IMR-90 (cell line): ENCODE measurements around the gene RPTOR. TPM values are rescaled to one million over a fixed set of nuclear protein-coding genes. Genes with fewer than 3 reads are reported as not detected.
A peak's percentile ranks its signal among the peaks of the same experiment; 100 is the strongest.

Experiments used
- ATAC-seq: fragments of 200-7000 bp; cut with Tn5 transposase; 2 replicates; pipeline ENCODE4 v1.9.1; 2020; ENCODE audit warnings: low read depth, mild to moderate bottlenecking, moderate library complexity
- BruUV-seq: library from RNA; stranded (reverse); fragments of 400-500 nt; replicated peaks from 2 replicates; lab custom pipeline; 2021; lab: Mats Ljungman, UMichigan
- CTCF ChIA-PET: fragments of 300-600 bp; formaldehyde crosslinking; extraction: SDS; loops from one replicate; lab custom pipeline; 2021; ENCODE audit warnings: antibody characterized with exemption; lab: Yijun Ruan, JAX
- POLR2A ChIA-PET: fragments of 300-600 bp; sonication (Branson Sonifier 250); formaldehyde crosslinking; loops from one replicate; lab custom pipeline; 2022; ENCODE audit warnings: antibody characterized with exemption; ENCODE audit not compliant: unreplicated experiment; lab: Charles Lee
- DNase-seq: peaks from one replicate; pipeline ENCODE4 v3.0.0; 2013
- H2AFZ ChIP-seq: replicated peaks from 2 replicates; pipeline ENCODE3; 2013; ENCODE audit warnings: low read length, mild to moderate bottlenecking; ENCODE audit not compliant: poor library complexity
- H2AK5ac ChIP-seq: 2 replicates; pipeline ENCODE4 v1.6.1; 2013; ENCODE audit warnings: low read depth, low read length, inconsistent platforms
- H2AK9ac ChIP-seq: replicated peaks from 2 replicates; pipeline ENCODE3; 2013; ENCODE audit warnings: mild to moderate bottlenecking, low read depth, low read length, moderate library complexity; ENCODE audit not compliant: poor library complexity
- H2BK120ac ChIP-seq: 2 replicates; pipeline ENCODE4 v1.6.1; 2013; ENCODE audit warnings: low read depth, low read length, inconsistent platforms
- H2BK15ac ChIP-seq: 3 replicates; pipeline ENCODE4 v1.6.1; 2013; ENCODE audit warnings: low read depth, low read length, inconsistent platforms
- H2BK20ac ChIP-seq: 2 replicates; pipeline ENCODE4 v1.6.1; 2013; ENCODE audit warnings: low read depth, mild to moderate bottlenecking, inconsistent platforms, low read length, moderate library complexity
- H2BK5ac ChIP-seq: 2 replicates; pipeline ENCODE4 v1.6.1; 2013; ENCODE audit warnings: mild to moderate bottlenecking, low read depth, low read length, inconsistent platforms; ENCODE audit not compliant: poor library complexity, severe bottlenecking
- H3K14ac ChIP-seq: replicated peaks from 2 replicates; pipeline ENCODE4 v1.6.1; 2013; ENCODE audit warnings: low read depth, low read length, inconsistent platforms
- H3K18ac ChIP-seq: 2 replicates; pipeline ENCODE4 v1.6.1; 2013; ENCODE audit warnings: low read depth, low read length, control low read depth
- H3K23ac ChIP-seq: 2 replicates; pipeline ENCODE4 v1.6.1; 2013; ENCODE audit warnings: low read depth, low read length, inconsistent platforms
- H3K27ac ChIP-seq: 2 replicates; pipeline ENCODE4 v1.5.1; 2013; ENCODE audit warnings: mild to moderate bottlenecking, control low read depth, low read length; ENCODE audit not compliant: insufficient read depth
- H3K27me3 ChIP-seq: 2 replicates; pipeline ENCODE4 v1.6.1; 2013; ENCODE audit warnings: low read length; ENCODE audit not compliant: control insufficient read depth, insufficient read depth
- H3K36me3 ChIP-seq: 2 replicates; pipeline ENCODE4 v1.6.1; 2013; ENCODE audit warnings: low read length, mixed read lengths; ENCODE audit not compliant: control insufficient read depth, insufficient read depth
- H3K4ac ChIP-seq: 2 replicates; pipeline ENCODE4 v1.6.1; 2013; ENCODE audit warnings: low read depth, low read length, inconsistent platforms
- H3K4me1 ChIP-seq: 2 replicates; pipeline ENCODE4 v1.6.1; 2013; ENCODE audit warnings: low read length, mixed read lengths; ENCODE audit not compliant: control insufficient read depth, insufficient read depth
- H3K4me2 ChIP-seq: 2 replicates; pipeline ENCODE4 v1.6.1; 2013; ENCODE audit warnings: low read depth, mild to moderate bottlenecking, control low read depth, low read length, moderate library complexity
- H3K4me3 ChIP-seq: 2 replicates; pipeline ENCODE4 v1.5.1; 2013; ENCODE audit warnings: low read depth, mild to moderate bottlenecking, control low read depth, low read length, moderate library complexity; ENCODE audit not compliant: insufficient read depth
- H3K56ac ChIP-seq: 2 replicates; pipeline ENCODE4 v1.6.1; 2013; ENCODE audit warnings: low read length, inconsistent platforms; ENCODE audit not compliant: insufficient read depth; ENCODE audit errors: extremely low read depth
- H3K79me1 ChIP-seq, 2 experiments: 2 replicates each; pipeline ENCODE4 v1.6.1; 2013; ENCODE audit warnings: low read length in 2 of 2, inconsistent platforms in 1 of 2, low read depth in 1 of 2
- H3K9ac ChIP-seq: 2 replicates; pipeline ENCODE4 v1.6.1; 2013; ENCODE audit warnings: low read depth, low read length, control low read depth
- H3K9me1 ChIP-seq: 2 replicates; pipeline ENCODE4 v1.6.1; 2013; ENCODE audit warnings: low read length, inconsistent platforms; ENCODE audit not compliant: insufficient read depth
- H3K9me3 ChIP-seq: 2 replicates; pipeline ENCODE4 v1.6.1; 2013; ENCODE audit warnings: low read length; ENCODE audit not compliant: control insufficient read depth, insufficient read depth
- H4K20me1 ChIP-seq: 2 replicates; pipeline ENCODE4 v1.6.1; 2013; ENCODE audit warnings: low read length, inconsistent platforms; ENCODE audit not compliant: insufficient read depth
- H4K5ac ChIP-seq: 2 replicates; pipeline ENCODE4 v1.6.1; 2013; ENCODE audit warnings: mild to moderate bottlenecking, low read depth, low read length, control low read depth
- H4K8ac ChIP-seq, 2 experiments: 2 replicates each; pipeline ENCODE4 v1.6.1; 2013; ENCODE audit warnings: low read depth in 2 of 2, low read length in 2 of 2, control low read depth in 1 of 2, inconsistent platforms in 1 of 2
- H4K91ac ChIP-seq: 2 replicates; pipeline ENCODE4 v1.6.1; 2013; ENCODE audit warnings: low read depth, low read length, inconsistent platforms; ENCODE audit not compliant: insufficient read depth
- BHLHE40 ChIP-seq: fragments of 150-350 bp; IDR thresholded peaks from 2 replicates; pipeline ENCODE4 v1.6.1; 2016; ENCODE audit warnings: mild to moderate bottlenecking, low read depth, low read length
- CHD1 ChIP-seq: IDR thresholded peaks from 2 replicates; pipeline ENCODE4 v1.6.1; 2012; ENCODE audit warnings: low read depth, low read length, improper control_type of control experiment
- FOS ChIP-seq: fragments of 150-350 bp; IDR thresholded peaks from 2 replicates; pipeline ENCODE4 v1.6.1; 2016; ENCODE audit warnings: low read depth, low read length
- MXI1 ChIP-seq: IDR thresholded peaks from 2 replicates; pipeline ENCODE4 v1.6.1; 2012; ENCODE audit warnings: low read depth, mild to moderate bottlenecking, low read length, moderate library complexity, borderline replicate concordance
- NFE2L2 ChIP-seq: fragments of 150-350 bp; IDR thresholded peaks from 2 replicates; pipeline ENCODE4 v1.6.1; 2016; ENCODE audit warnings: low read depth, mild to moderate bottlenecking, low read length
- RAD21 ChIP-seq: IDR thresholded peaks from 2 replicates; pipeline ENCODE4 v1.6.1; 2012; ENCODE audit warnings: low read length, improper control_type of control experiment
- RFX5 ChIP-seq: IDR thresholded peaks from 2 replicates; pipeline ENCODE4 v1.8.0; 2012; ENCODE audit warnings: low read depth, mild to moderate bottlenecking, low read length, moderate library complexity
- SMC3 ChIP-seq: fragments of 150-350 bp; IDR thresholded peaks from 2 replicates; pipeline ENCODE4 v1.6.1; 2016; ENCODE audit warnings: low read depth, mild to moderate bottlenecking, antibody characterized with exemption, low read length, moderate library complexity
- WGBS, 2 experiments: methylation state at CpG; one replicate each; pipeline versions ENCODE4 v1.1.5 to v1.1.7; 2013; ENCODE audit warnings: missing lambda C conversion rate in 2 of 2; ENCODE audit not compliant: insufficient read length in 1 of 2; ENCODE audit errors: extremely low coverage in 2 of 2; 5-methylcytosine and 5-hydroxymethylcytosine counted together
- dilution Hi-C: fragments of 300-500 bp; cut with HindIII; formaldehyde crosslinking; loops from one replicate; pipeline ENCODE4 v1.14.3; 2018; ENCODE audit warnings: low sequenced_read_pairs; ENCODE audit not compliant: unreplicated experiment
- in situ Hi-C: fragments of 300-500 bp; cut with MboI; formaldehyde crosslinking; loops from 3 replicates; pipeline ENCODE4 v1.14.3; 2019; ENCODE audit warnings: low sequenced_read_pairs, inconsistent platforms, mixed read lengths
- intact Hi-C: fragments of 100-400 bp; cut with micrococcal nuclease; formaldehyde crosslinking; loops from 2 replicates; pipeline ENCODE4 v1.10.0; 2022
- polyA plus RNA-seq, 3 experiments: library from polyadenylated mRNA; depleted of rRNA; stranded (reverse); fragments of >200 nt; gene quantifications; 2 replicates each; pipeline ENCODE4 v1.2.3, GENCODE V29; 2012; ENCODE audit warnings: low replicate concordance in 1 of 3
- total RNA-seq: library from RNA; depleted of rRNA; stranded (reverse); fragments of >200 nt; gene quantifications from 2 replicates; pipeline ENCODE4 v1.2.3, GENCODE V29; 2012
- TF ChIP-seq, protein P1 (sequence below): conservative IDR thresholded peaks from 2 replicates; pipeline ENCODE4 v1.5.1; 2012; ENCODE audit warnings: mild to moderate bottlenecking, low read depth, low read length, improper control_type of control experiment

RPTOR gene
- total and polyA plus RNA-seq, 2 of the 4 experiments (the other 2 are of a cell fraction) = 10.8 to 14.7 TPM

DNA sequence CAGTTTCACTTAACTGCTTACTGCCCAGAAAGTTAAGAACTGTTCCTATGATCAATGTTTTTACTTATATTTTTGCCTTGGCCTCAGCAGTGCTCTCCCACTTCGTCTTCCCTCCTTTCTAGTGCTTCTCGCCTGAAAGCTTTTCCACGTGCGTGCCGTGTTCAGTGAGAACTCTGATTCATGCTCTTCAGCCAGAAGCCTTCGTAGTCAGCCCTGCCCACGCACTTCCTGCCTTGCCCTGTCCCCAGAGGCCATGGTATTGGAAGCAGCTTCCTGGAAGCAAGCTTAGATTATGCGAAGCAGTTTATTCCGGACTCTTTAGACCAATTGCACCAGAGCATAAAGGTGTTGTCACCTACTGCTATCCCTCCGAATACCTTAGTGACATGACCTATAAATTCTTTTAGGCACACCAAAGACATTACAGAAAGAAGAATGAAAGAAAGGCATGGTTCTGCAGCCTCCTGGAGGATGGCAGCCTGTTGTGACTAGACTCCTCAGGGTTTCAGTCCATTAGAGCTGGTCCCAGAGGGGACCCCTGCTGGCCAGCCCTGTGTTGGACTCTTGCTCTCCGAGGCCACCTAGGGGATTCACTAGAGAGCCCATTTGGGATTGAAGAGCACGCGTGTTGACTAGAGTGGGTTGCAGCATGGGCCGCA lies 105.2 kb downstream of the RPTOR start:
- Histone ChIP-seq H3K18ac (peak overlapping the region; percentile 13; the same call in 1 of the 2 replicates), H3K4ac (peak overlapping the region; percentile 93), H3K4me3 (no peak overlapping the region), H3K23ac (peak overlapping the region; percentile 87), H2BK5ac (peak overlapping the region; percentile 72), H2AK5ac (peak overlapping the region; percentile 99), H3K9me3 (no peaks in the 10 kb centered on the region), H4K20me1 (peaks cover 13% of the 10 kb centered on the region; the same call in 1 of the 2 replicates), H4K5ac (peak overlapping the region; percentile 15; the same call in 1 of the 2 replicates), H3K56ac (no peak overlapping the region), H3K4me1 (peaks cover 20% of the 10 kb centered on the region), H2BK120ac (peak overlapping the region; percentile 90), H3K4me2 (no peak overlapping the region), H4K91ac (peak overlapping the region; percentile 83), H3K27ac (peak overlapping the region; percentile 4; the same call in 1 of the 2 replicates), H3K27me3 (no peaks in the 10 kb centered on the region), H2BK15ac (peak overlapping the region; percentile 73), H2AK9ac (peak overlapping the region; percentile 88), H3K9ac (no peak overlapping the region), H4K8ac (peak overlapping the region; percentile 29 to 85), H3K9me1 (peaks cover 29% of the 10 kb centered on the region), H3K14ac (peak overlapping the region; percentile 97), H2BK20ac (peak overlapping the region; percentile 85), H2AFZ (peak overlapping the region; percentile 17), H3K79me1 (peaks cover 52 to 81% of the 10 kb centered on the region in 2 experiments), H3K36me3 (no peaks in the 10 kb centered on the region)
- BruUV-seq = no TSS peak
- ChIA-PET CTCF (interaction anchor here (0.6 kb wide), 1 partner anchor 61 kb away, joined by 3 read pairs; no protein-coding TSS in a partner anchor), POLR2A (no interaction called here)
- WGBS, 2 experiments = 54% methylated on average over 8 of the region's 14 CpGs; no CpG with 5 or more reads in 1 of the 2 experiments
- in situ Hi-C loops (no loop called here), intact Hi-C loops (no loop called here), dilution Hi-C loops (no loop called here)
- ATAC-seq (peak; percentile 55), DNase-seq (peak; percentile 92)
- TF ChIP-seq MXI1 (peak; percentile 84), BHLHE40 (peak; percentile 85), CHD1 (0 out of 2 replicates have a peak, but pooled peaks have one; percentile 69), RFX5 (no peak), RAD21 (peak; percentile 31; the same call in 1 of the 2 replicates), NFE2L2 (no peak; the same call in 1 of the 2 replicates), FOS (peak; percentile 60; the same call in 1 of the 2 replicates), SMC3 (peak; percentile 35; the same call in 1 of the 2 replicates)
- TF ChIP-seq, protein P1, sequence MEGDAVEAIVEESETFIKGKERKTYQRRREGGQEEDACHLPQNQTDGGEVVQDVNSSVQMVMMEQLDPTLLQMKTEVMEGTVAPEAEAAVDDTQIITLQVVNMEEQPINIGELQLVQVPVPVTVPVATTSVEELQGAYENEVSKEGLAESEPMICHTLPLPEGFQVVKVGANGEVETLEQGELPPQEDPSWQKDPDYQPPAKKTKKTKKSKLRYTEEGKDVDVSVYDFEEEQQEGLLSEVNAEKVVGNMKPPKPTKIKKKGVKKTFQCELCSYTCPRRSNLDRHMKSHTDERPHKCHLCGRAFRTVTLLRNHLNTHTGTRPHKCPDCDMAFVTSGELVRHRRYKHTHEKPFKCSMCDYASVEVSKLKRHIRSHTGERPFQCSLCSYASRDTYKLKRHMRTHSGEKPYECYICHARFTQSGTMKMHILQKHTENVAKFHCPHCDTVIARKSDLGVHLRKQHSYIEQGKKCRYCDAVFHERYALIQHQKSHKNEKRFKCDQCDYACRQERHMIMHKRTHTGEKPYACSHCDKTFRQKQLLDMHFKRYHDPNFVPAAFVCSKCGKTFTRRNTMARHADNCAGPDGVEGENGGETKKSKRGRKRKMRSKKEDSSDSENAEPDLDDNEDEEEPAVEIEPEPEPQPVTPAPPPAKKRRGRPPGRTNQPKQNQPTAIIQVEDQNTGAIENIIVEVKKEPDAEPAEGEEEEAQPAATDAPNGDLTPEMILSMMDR = peak; percentile 64
